Tibial artery (tissue), 4 donors: Measurements from ENCODE around the gene DNAJC30.
"Not testable (repeated sequence)": the region's sequence is repeated elsewhere in the genome, so short reads cannot be mapped to it uniquely, and the experiment has no call there.

Experiments
- DNase-seq, 2 donors: peaks; one replicate each; pipeline ENCODE4 v3.0.0-alpha.2; 2019
- H3K27ac ChIP-seq, 2 donors: fragments of 200-600 bp; sonication (generic) in 1 of 2; 1 replicate in 1 of 2; 2 replicates in 1 of 2; pipeline ENCODE4 v1.5.1; 2018 to 2019; ENCODE audit warnings: mild to moderate bottlenecking in 1 of 2
- H3K27me3 ChIP-seq, 2 donors: fragments of 200-600 bp; sonication (generic) in 1 of 2; one replicate each; pipeline versions ENCODE4 v1.5.1 to v1.6.0; 2016 to 2019
- H3K36me3 ChIP-seq, 3 donors: fragments of 200-600 bp; sonication (generic) in 2 of 3; one replicate each; pipeline ENCODE4 v1.5.1; 2016 to 2019; ENCODE audit warnings: mild to moderate bottlenecking in 2 of 3
- H3K4me1 ChIP-seq, 4 donors: fragments of 200-600 bp; sonication (generic) in 2 of 4; 1 replicate in 3 of 4; 2 replicates in 1 of 4; pipeline ENCODE4 v1.5.1; 2016 to 2019
- H3K4me3 ChIP-seq, 2 donors: fragments of 200-600 bp; sonication (generic) in 1 of 2; 1 replicate in 1 of 2; 2 replicates in 1 of 2; pipeline ENCODE4 v1.5.1; 2018 to 2019; ENCODE audit warnings: mild to moderate bottlenecking in 2 of 2
- H3K9me3 ChIP-seq, 3 donors: fragments of 200-600 bp; sonication (generic) in 1 of 3; one replicate each; pipeline ENCODE4 v1.5.1; 2016 to 2019
- intact Hi-C: fragments of 100-400 bp; cut with DNase I; formaldehyde crosslinking; loops from one replicate; pipeline ENCODE4 v1.15.0; 2023; ENCODE audit warnings: low total_unique reads
- TF ChIP-seq, protein P1 (sequence below), 2 experiments: fragments of 200-600 bp in 1 of 2; fragments of 450-650 bp in 1 of 2; IDR thresholded peaks; one replicate each; pipeline ENCODE4 v1.5.1; 2017 to 2019; ENCODE audit warnings: antibody characterized with exemption in 2 of 2, mild to moderate bottlenecking in 1 of 2, moderate library complexity in 1 of 2

The DNAJC30 gene

GRCh38 chr7:73679709-73680108 is 3.5 kb downstream of the DNAJC30 start:
- no peak for DNase-seq
- Histone ChIP-seq H3K36me3 (peaks cover 4 to 24% (median 17%) of the 10 kb centered on the region in 3 donors), H3K27ac (no peak overlapping the region), H3K4me1 (peaks cover 0 to 35% (median 27%) of the 10 kb centered on the region in 4 donors), H3K4me3 (no peak overlapping the region), H3K27me3 (no peaks in the 10 kb centered on the region), H3K9me3 (no peaks in the 10 kb centered on the region)
- TF ChIP-seq, protein P1, sequence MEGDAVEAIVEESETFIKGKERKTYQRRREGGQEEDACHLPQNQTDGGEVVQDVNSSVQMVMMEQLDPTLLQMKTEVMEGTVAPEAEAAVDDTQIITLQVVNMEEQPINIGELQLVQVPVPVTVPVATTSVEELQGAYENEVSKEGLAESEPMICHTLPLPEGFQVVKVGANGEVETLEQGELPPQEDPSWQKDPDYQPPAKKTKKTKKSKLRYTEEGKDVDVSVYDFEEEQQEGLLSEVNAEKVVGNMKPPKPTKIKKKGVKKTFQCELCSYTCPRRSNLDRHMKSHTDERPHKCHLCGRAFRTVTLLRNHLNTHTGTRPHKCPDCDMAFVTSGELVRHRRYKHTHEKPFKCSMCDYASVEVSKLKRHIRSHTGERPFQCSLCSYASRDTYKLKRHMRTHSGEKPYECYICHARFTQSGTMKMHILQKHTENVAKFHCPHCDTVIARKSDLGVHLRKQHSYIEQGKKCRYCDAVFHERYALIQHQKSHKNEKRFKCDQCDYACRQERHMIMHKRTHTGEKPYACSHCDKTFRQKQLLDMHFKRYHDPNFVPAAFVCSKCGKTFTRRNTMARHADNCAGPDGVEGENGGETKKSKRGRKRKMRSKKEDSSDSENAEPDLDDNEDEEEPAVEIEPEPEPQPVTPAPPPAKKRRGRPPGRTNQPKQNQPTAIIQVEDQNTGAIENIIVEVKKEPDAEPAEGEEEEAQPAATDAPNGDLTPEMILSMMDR (IDR thresholded peaks at IDR 0.05), result no peak
- intact Hi-C loops, result loop anchor here (5.0 kb wide), 1 partner anchor 43 kb away; no protein-coding TSS in a partner anchor

DNA sequence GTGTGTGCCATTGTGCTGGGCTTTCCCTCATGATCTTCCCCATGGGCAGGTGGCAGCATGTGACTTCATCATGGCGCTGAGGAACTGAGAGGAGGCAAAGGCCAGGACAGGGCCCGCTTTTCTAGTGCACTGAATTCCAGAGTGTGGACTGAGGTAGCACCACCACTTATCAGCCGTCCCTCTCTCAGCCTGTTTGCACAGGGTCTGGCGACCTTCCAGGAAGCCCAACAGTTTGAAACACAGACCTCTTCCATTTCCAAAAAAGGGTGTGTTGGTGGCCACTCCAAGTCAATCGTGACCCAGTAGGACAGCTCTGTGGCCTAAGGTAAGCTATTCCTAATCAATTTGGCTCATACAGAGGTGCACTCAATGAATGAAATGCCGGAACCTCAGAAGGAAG is 4.4 kb downstream of the DNAJC30 start:
- TF ChIP-seq, protein P1 (IDR thresholded peaks at IDR 0.05), result no peak
- Histone ChIP-seq H3K36me3 (peaks cover 4 to 24% (median 17%) of the 10 kb centered on the region in 3 donors), H3K4me1 (peaks cover 0 to 27% (median 21%) of the 10 kb centered on the region in 4 donors), H3K27ac (no peak overlapping the region), H3K27me3 (no peaks in the 10 kb centered on the region), H3K4me3 (no peak overlapping the region), H3K9me3 (no peaks in the 10 kb centered on the region)
- intact Hi-C loops, result no loop called here
- DNase-seq, result no peak

- H3K36me3 ChIP-seq, result peaks cover 4 to 24% (median 17%) of the 10 kb centered on the region in 3 donors
- H3K27me3 ChIP-seq, intact Hi-C loops, DNase-seq, H3K27ac ChIP-seq, H3K4me1 ChIP-seq, H3K4me3 ChIP-seq, H3K9me3 ChIP-seq: not testable (repeated sequence)
Observed at GRCh38 chr7:73676062-73676461, 7.2 kb downstream of the DNAJC30 start.

- Histone ChIP-seq H3K36me3 (peaks cover 4 to 21% (median 17%) of the 10 kb centered on the region in 3 donors), H3K9me3 (no peaks in the 10 kb centered on the region), H3K4me1 (no peaks in the 10 kb centered on the region), H3K4me3 (no peak overlapping the region), H3K27me3 (peaks cover 0 to 5% of the 10 kb centered on the region in 2 donors), H3K27ac (no peak overlapping the region)
- intact Hi-C loops, result no loop called here
- DNase-seq, result no peak
- TF ChIP-seq, protein P1 (IDR thresholded peaks at IDR 0.05), result no peak
Observed at GRCh38 chr7:73674468-73675124, 8.7 kb downstream of the DNAJC30 start.

- no peaks in the 10 kb centered on the region for H3K9me3 ChIP-seq
- no peak overlapping the region for H3K4me3 ChIP-seq
- TF ChIP-seq, protein P1 (IDR thresholded peaks at IDR 0.05), result no peak
- H3K27ac ChIP-seq, result no peak overlapping the region
- no peak for DNase-seq
- intact Hi-C loops, result no loop called here
- H3K27me3 ChIP-seq, result peaks cover 0 to 8% of the 10 kb centered on the region in 2 donors
- H3K4me1 ChIP-seq, result peaks cover 0 to 16% (median 13%) of the 10 kb centered on the region in 4 donors
- no peaks in the 10 kb centered on the region for H3K36me3 ChIP-seq
Observed at GRCh38 chr7:73671857-73672445, 11.3 kb downstream of the DNAJC30 start.

GRCh38 chr7:73671322-73671661 is 12.0 kb downstream of the DNAJC30 start:
- Histone ChIP-seq H3K4me1 (peaks cover 0 to 16% (median 13%) of the 10 kb centered on the region in 4 donors), H3K9me3 (no peaks in the 10 kb centered on the region), H3K27me3 (peaks cover 0 to 8% of the 10 kb centered on the region in 2 donors), H3K27ac (no peak overlapping the region), H3K36me3 (no peaks in the 10 kb centered on the region), H3K4me3 (no peak overlapping the region)
- intact Hi-C loops, result no loop called here
- TF ChIP-seq, protein P1 (IDR thresholded peaks at IDR 0.05), result no peak
- DNase-seq, result no peak
